Inferior parietal cortex (tissue), 1 donor: Measurements from ENCODE around the gene KIN.
A peak's percentile ranks its signal among the peaks of the same experiment; 100 is the strongest.
"Not testable (repeated sequence)": the region's sequence is repeated elsewhere in the genome, so short reads cannot be mapped to it uniquely, and the experiment has no call there.

ENCODE experiments used
- DNase-seq: peaks from one replicate; pipeline ENCODE4 v3.0.0-alpha.2; 2016; ENCODE audit errors: extremely low spot score

KIN gene

GRCh38 chr10:7794251-7795026 is 6.6 kb upstream of the KIN start:
- DNase-seq = no peak

GRCh38 chr10:7792541-7792940 is 4.7 kb upstream of the KIN start:
- peak; percentile 27 for DNase-seq

- DNase-seq = no peak
Observed at GRCh38 chr10:7789390-7789789, 1.6 kb upstream of the KIN start.

GRCh38 chr10:7788639-7789286 is 970 bp upstream of the KIN start:
- DNase-seq = no peak

DNA sequence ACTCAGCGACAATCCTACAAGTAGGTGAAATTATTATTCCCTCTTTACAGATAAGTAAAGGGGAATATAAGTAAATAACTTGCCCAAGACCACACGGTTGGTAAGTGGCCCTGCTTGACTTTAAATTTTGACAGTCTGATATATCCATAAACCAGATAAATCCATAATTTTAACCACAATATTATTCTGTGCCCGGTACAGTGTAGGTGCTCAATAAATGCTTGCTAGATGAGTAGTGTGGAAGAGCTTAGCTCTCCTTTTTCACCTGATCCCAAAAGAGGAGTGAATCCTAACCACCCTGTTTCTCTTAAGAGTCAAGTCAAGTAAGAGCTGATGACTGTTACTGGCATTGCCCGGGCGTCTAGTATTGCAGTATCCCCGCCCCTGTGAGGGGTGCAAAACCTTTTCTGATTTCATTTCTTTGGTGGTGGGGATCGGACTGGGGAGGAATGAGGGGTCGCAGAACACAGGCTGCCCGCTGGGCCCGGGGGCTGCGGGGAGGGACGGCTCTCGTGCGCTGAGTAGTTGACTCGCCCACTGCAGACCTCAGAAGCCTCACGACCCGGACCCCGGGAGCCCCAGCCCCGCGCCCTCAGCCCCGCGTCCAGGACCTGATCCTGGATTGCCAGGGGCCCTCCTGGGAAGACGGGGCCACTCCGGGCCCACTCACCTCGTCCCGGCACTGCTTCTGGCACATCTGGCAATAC is 490 bp downstream of the KIN start:
- DNase-seq = no peak

DNA sequence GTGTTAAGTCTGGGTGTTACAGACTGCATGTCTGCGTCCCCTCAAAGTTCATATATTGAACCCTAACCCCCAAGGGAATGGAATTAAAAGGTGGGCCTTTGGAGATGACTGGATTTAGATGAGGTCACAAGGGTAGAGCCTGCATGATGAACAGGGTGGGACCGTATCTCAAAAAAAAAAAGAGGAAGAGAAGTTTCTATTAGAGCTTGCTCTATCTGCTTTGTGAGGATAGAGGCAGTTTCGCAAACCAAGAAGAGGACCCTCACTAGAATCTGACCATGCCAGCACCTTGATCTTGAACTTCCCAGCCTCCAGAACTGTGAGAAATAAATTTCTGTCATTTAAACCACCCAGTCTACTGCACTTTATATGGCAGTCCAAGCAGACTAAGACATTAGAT is 1.4 kb downstream of the KIN start:
- no peak for DNase-seq

- not testable (repeated sequence) for DNase-seq
Observed at GRCh38 chr10:7782194-7782593, 5.6 kb downstream of the KIN start.

DNA sequence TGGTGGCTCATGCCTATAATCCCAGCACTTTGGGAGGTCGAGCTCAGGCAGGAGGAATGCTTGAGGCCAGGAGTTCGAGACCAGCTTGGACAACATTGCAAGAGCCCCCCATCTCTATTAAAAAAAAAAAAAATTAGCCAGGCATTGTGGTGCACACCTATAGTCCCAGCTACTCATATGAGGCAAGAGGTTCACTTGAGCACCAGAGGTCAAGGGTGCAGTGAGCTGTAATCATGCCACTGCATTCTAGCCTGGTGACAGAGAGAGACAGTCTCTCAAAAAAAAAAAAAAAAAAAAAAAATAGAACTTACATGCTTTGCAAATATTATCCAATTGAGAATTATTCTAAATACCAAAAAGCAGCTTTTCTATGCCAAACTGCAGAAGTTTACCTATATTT is 11.0 kb downstream of the KIN start:
- DNase-seq = no peak

- no peak for DNase-seq
Observed at GRCh38 chr10:7773845-7774801, 13.7 kb downstream of the KIN start.

DNA sequence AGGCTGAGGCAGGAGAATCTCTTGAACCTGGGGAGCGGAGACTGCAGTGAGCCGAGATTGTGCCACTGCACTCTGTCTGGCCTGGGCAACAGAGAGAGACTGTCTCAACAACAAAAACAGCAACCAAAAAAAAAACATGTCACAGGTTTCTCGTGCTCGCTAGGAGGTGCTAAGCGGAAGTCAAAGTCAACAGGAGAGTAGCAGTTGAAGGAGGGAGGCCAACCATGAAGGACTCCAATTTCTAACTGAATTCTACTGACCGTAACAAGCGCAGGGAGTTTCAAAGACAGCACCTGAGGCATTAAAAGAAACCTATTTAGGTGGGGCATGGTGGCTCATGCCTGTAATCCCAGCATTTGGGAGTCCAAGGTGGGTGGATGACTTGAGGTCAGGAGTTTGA is 19.4 kb downstream of the KIN start:
- no peak for DNase-seq

DNA sequence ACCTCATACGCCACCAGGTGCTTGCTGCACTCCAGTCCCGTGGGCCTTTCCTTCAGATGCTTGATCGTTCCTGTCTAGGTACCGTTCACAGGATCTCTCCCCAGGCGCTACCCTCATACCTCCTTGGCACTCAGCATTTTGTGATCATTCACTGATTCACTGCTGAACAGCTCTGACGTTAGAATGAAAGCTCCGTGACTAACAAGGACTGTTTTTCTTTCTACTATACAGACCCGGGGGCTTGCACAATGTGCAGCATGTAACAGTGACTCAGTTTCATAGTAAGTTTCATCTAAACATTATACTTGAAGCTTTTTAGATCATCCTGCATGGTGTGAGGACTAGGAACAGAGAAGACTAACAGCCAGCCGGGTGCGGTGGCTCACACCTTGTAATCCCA is 20.6 kb downstream of the KIN start:
- no peak for DNase-seq

DNA sequence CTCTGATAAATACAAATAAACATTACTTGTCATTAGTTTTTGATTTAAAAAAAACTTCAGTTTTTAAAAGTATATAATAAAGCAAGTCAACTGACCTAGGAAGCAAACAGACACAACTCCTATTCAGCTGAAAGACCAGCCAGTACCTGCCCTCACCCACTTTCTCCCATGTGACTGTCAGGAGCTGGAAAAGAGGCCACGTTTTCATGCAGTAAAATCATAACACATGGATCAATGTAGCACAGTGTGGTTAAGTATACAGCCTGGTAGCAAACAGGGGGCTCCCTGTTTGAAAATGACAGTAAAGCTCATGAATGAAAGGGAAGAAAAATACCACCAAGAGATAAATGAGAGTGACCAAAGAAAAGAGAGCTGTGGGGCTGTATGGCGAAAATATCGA is 21.6 kb downstream of the KIN start:
- DNase-seq = no peak

DNA sequence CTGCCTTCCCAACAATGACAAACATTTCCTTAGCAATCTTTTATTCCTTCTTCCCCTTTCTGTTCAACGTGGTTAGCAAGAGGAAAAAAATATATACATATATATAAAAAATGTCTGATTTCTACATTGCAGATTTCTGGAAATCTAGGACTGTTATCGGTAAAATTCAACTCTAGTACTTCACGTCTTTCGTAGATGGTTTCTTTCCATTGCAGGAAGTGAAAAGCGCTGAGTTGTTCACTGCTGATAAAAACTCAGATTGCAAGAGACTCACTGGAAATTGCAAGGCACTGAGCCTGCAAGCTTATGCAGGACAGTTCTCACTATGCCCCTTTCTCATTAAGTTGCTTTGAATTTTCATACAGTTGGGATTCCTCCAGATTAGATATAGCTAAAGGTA is 23.9 kb downstream of the KIN start:
- no peak for DNase-seq

GRCh38 chr10:7756360-7756992 is 31.3 kb downstream of the KIN start:
- no peak for DNase-seq

GRCh38 chr10:7755103-7755502 is 32.7 kb downstream of the KIN start:
- no peak for DNase-seq

- DNase-seq = no peak
Observed at GRCh38 chr10:7752251-7752650, 35.5 kb downstream of the KIN start.

DNA sequence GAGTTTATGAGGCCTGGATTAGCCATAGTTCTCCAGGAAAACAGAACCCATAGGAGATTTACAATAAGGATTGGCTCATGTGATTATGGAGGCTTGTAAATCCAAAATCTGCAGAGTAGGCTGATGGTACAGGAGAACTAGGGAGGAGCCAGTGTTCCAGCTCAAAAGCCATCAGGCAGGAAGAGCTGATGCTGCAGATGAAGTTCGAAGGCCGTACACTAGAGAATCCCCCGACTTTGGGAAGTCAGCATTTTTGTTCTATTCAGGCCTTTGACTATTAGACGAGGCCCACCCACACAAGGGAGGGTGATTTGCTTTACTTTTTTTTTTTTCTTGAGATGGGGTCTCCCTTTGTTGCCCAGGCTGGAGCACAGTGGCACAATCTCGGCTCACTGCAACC is 37.6 kb downstream of the KIN start:
- no peak for DNase-seq

DNA sequence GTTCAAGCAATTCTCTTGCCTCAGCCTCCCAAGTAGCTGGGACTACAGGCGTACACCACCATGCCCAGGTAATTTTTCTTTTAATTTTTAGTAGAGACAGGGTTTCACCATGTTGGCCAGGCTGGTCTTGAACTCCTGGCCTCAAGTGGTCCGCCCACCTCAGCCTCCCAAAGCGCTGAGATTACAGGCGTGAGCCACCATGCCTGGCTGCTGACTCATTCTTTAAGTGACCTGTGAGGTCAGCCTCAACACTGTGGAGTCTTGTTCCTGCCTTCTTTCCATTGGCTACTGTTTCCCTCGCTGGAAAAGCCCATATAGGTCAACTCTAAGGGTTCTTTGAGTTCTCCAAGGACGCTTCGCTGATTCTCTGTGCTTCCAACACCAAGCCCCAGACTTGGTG is 39.2 kb downstream of the KIN start:
- DNase-seq = not testable (repeated sequence)

DNA sequence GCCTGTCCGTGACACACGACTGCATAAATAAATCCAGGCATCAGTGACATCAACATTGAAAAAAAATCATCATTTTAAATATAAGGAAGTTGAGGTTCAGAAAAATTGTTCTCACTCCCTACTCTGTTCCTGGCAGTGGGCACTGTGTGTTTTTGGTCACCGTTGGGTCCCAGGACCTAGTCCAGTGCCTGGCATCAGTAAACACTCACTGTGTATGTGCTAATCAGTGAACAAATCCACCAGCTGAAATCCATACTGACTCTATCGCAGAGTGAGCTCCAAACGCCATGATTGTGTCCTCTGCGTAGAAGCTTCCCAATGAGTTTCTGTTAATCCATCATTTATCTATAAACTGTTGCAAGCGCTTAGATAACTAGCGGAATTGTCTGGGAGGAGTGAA is 43.5 kb downstream of the KIN start:
- no peak for DNase-seq

DNA sequence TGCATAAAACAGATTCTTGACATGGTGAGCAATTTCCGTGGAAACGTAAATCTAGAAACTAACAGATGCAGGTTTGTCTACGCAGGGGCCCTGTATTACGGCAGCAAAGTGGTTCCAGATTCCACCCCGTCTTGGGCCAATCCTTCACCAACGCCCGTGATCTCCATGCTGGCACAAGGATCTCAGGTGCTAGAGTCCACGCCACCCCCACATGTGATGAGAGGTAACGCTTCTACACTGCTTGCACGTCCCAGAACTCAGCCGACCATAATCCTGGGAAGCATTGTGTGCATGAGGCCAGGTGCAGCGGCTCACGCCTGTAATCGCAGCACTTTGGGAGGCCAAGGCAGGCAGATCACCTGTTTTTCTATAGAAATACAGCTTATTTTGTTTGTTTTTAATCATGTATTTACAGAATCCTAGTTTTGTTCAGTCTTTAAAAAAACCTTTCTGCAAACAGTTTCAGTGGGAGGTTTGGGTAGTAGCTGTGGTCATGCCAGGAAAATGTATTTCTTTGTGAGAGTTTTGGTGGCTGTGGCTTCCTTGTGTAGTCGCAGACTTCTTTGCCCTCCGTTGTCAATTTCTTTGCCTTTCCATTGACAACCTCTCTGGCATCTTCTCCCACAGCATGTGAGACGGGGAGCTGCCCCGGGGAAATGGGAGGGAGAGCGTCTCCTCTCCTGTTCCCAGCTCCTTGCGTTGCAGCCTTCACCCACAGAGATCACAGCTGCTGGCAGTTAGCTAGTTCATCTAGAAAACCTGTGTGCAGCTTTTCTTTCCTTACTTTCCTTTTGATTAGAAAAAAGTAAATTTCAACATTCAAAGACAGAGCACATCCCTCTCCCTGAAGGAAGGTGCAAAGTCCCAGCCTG is 49.0 kb downstream of the KIN start:
- DNase-seq = no peak
